CD4-positive, alpha-beta T cell treated with Interleukin-12 subunit alpha and Interleukin-12 subunit beta, for 1 hour (primary cell): ENCODE results near the gene MAP3K5.

Source experiments
- DNase-seq: peaks from one replicate; pipeline ENCODE4 v3.0.0-alpha.2; 2020

Gene MAP3K5

DNA sequence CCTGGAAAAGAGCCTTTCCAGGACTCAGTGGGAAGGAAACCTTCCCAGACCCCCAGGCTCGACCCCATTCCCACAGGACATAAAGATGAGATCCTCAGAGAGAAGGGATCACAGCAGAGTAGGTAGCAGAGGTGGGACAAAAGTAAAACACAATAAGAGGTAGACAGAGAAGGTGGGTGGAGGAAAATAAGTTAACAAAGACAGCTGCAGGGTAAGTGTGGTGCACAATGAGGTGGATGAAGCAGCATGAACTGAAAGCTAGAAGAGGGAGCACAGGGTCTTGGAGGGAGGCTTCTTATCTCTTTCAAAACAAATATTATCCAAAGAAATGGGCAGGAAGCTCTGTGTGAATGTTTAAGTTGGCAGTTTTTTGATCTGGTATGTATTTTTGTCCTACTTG is 228.1 kb downstream of the MAP3K5 start:
- no peak for DNase-seq

DNA sequence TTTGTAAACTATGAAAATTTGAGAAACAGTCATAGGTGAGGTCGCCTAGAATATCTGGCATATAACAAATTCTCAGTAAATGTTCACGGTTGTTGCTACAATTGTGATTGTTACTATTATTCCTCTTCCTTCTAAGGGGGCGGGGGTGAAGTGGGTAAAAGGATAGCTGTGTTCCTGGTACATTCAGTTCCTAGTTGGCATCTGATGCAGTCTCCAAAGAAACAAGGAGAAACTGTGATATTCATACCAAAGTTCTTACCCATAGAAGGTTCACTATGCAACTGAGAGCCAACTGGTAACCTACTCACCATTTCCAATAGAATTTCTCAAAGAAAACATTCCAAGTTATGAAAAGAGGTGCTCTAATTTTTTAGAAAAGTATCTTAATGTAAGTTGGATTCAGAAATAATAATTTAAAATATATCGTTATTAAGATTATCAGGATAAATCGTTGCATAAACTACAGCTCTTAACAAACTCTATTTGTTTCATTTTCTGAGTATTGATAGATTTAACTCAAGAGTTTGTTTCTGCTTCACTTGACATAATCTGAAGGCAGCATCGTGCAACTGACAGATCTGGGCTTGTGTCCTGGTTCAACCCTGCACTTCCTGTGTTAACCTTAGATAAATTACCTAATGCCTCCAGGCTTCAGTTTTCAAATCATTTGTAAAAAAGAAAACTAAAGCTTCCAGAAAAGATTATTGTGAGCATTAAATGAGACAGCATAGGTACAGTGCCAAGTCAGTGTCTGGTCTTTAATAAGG is 228.7 kb downstream of the MAP3K5 start:
- no peak for DNase-seq

DNA sequence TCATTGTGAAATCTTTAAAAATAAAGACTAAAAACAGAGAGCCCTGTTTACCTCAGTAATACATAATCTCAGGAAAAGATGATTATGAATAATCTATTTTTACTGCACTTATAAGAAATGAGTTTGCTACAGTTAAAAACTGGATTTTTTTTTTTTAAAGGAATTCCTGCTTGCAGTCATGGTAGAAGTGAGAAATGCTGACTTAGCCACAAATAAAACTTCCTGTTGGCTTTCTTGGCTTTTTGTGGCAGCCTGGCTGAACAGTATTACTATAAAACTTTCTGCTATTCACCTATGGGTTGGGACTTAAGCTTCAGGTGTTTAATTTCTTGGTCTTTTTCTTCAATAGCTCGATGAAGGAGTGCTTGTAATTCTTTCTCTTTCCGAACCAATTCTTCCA is 230.1 kb downstream of the MAP3K5 start:
- no peak for DNase-seq

GRCh38 chr6:136553166-136553787 is 239.0 kb downstream of the MAP3K5 start:
- DNase-seq: no peak

GRCh38 chr6:136552054-136552453 is 240.2 kb downstream of the MAP3K5 start:
- no peak for DNase-seq

- no peak for DNase-seq
These were observed 241.2 kb downstream of the MAP3K5 start for GRCh38 chr6:136551103-136551502.

GRCh38 chr6:136550330-136551071 is 241.8 kb downstream of the MAP3K5 start, which contains the start of gene MAP7:
Gene MAP7, minus strand, starts transcription at chr6:136550422. Its CDS starts 14 bp downstream, at chr6:136550408.
- peak; percentile 78 for DNase-seq

DNA sequence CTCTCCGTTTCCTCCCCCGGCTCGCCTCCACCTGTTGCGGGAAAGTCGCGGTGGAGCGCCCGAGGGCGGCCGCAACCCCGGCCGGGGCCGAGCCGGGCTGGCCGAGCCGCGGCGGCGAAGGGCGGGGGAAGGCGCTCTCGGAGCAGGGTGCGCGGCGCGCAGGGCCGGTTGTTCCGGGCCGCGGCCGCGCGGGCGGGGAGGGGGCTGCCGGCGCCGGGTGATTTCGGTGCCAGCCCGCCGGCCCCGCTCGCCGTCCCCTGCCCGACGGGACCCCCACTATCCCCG is 242.3 kb downstream of the MAP3K5 start:
- no peak for DNase-seq

GRCh38 chr6:136549300-136550044 is 242.8 kb downstream of the MAP3K5 start:
- no peak for DNase-seq

GRCh38 chr6:136548582-136549299 is 243.5 kb downstream of the MAP3K5 start:
- DNase-seq: no peak

DNA sequence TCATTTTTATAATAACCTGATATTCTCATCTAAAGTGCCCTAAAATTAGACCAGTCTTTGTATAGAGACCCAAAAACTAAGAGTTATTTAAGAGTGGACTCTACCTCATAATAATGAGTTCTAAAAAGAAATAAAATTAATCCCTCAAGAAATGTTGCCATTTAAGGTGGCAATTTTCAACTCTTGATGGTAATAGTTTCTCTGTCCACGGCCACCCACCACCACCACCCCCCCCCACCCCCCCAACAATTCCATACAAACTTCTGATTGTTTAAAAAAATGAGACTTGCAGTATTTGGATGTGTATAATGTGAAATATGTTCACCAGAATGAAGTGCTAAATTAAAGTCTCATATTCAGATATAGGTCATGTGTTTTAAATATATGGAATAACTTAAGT is 244.4 kb downstream of the MAP3K5 start:
- DNase-seq: no peak

DNA sequence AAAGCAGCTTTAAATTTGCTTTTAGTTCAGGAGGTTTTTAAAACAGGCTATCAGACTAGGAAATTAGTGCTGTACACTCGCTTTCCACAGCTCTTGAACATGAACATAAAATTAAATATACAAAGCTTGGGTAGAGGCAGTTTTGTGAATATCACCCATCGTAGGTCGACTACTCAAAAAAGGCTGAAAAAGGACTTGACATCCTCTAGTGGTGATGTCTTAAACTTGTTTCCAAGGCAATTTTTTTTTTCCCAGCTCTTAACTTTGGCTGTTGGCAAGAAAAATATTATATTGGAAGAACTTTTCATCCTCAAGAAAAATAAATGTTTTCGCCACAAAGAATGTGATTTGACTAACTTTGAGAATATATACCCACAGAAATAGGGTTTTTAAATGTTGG is 244.9 kb downstream of the MAP3K5 start:
- no peak for DNase-seq

GRCh38 chr6:136546331-136546730 is 245.9 kb downstream of the MAP3K5 start:
- no peak for DNase-seq

DNA sequence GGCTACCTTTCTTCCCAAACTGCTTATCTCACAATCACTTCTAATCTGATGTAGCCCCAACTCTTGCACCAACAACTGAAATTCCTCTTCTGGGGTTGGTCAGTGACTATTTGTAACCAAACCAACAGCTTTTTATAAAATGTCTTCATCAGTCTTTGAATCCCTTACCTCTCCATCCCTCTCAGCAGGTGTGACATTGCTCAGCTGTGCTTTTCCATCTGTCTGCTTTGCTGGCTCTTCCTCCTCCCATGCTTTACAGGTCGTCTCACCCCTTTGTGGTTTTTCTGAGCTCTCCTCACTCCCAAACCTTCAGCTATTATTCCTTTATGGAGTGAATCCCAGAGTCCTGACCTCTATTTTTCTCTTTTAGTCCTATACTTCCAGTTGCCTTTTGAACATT is 248.0 kb downstream of the MAP3K5 start:
- DNase-seq: no peak

DNA sequence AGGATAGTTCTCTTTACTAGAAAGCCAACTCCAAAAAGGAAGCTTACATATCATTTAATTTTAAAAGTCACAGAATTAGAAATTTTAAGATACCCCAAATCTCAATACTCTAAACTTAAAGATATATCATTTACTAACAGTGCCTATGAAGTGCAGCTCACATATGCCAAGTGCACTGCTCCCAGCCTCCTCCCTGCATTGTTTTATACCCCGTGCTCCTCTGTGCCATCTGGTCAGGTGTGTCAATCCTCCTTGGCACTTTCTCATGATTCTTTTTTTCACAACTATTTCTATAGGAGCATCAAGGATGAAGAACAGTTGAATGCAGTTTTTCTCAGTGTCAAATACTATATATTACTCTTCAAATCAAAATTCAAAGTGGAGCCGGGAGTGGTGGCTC is 250.9 kb downstream of the MAP3K5 start:
- DNase-seq: no peak

- DNase-seq: no peak
These were observed 252.2 kb downstream of the MAP3K5 start for GRCh38 chr6:136539967-136540652.

- DNase-seq: no peak
These were observed 253.4 kb downstream of the MAP3K5 start for GRCh38 chr6:136538836-136539235.

GRCh38 chr6:136535880-136536650 is 256.2 kb downstream of the MAP3K5 start:
- DNase-seq: no peak

DNA sequence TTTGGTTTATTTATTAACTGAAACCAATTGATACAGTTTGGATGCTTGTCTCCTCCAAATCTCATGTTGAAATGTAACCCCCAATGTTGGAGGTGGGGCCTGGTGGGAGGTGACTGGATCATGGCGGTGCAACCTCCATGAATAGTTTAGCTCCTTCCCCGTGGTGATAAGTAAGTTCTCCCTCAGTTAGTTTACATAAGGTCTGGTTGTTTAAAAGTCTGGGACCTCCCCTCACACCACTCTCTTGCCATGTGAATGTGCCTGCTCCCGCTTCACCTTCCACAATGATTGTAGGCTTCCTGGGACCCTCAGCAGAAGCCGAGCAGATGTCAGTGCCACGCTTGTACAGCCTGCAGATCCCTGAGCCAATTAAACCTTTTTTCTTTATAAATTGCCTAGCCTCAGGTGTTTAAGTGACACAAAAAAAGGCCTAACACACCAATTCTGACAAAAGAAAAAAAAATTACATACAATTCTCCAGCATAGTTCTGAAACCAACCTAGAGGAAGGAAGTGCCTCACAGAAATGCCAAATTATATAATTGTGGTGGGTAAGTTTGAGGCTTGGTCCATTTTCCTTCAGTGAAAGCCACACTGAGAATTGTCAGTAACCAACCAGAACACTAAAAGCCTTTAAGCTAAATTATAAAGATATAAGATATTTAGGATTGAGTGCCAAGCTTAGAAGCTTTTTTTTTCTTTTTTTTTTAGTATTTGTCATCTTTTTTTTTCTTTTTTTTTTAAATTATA is 257.1 kb downstream of the MAP3K5 start:
- DNase-seq: no peak

GRCh38 chr6:136534268-136534667 is 258.0 kb downstream of the MAP3K5 start:
- no peak for DNase-seq

- DNase-seq: no peak
These were observed 258.8 kb downstream of the MAP3K5 start for GRCh38 chr6:136533487-136533886.
